Keratinocyte (primary cell): ENCODE measurements around the gene TDRD3.

Experiments used
- CTCF ChIP-seq, 3 experiments: IDR thresholded peaks in 1 of 3; conservative IDR thresholded peaks in 1 of 3; optimal IDR thresholded peaks in 1 of 3; 2 replicates in 2 of 3; 3 replicates in 1 of 3; pipeline versions ENCODE3 to v1.5.1; 2011; ENCODE audit warnings: low read length in 3 of 3, mild to moderate bottlenecking in 3 of 3, moderate library complexity in 2 of 3, control low read depth in 1 of 3, inconsistent platforms in 1 of 3; ENCODE audit not compliant: insufficient read depth in 2 of 3; ENCODE audit errors: extremely low read depth in 1 of 3
- EZH2 ChIP-seq: IDR thresholded peaks from one replicate; pipeline ENCODE4 v1.6.1; 2012; ENCODE audit warnings: inconsistent platforms, mild to moderate bottlenecking, low read length, moderate library complexity

GRCh38 chr13:60347690-60348089, 49.3 kb upstream of the TDRD3 start:
- no peak for TF ChIP-seq CTCF (optimal IDR thresholded peaks at IDR 0.05 in 1 of 3, IDR thresholded peaks at IDR 0.05 in 1 of 3, conservative IDR thresholded peaks at IDR 0.05 in 1 of 3; ENCODE audit: extremely low read depth in 1 of 3, insufficient read depth in 2 of 3, low read length in 3 of 3)
- TF ChIP-seq EZH2: no peak
